ENCODE measurements around the gene FUT7. TPM values are rescaled to one million over a fixed set of nuclear protein-coding genes. Genes with fewer than 3 reads are reported as not detected.

The FUT7 gene
- total and polyA plus RNA-seq, 2 of the 8 experiments (the other 6 are each of a cell fraction or from before 2014, with no cell fraction given), result not detected

GRCh38 chr9:136983167-136983566 is 48.7 kb downstream of the FUT7 start:
- no peak overlapping the region for H4K8ac ChIP-seq (ENCODE audit: extremely low read depth, insufficient read depth, low read length)
- H3K27ac ChIP-seq (ENCODE audit: low read depth, low read length), result no peak overlapping the region
- H2BK15ac ChIP-seq (ENCODE audit: low read length), result no peak overlapping the region
- H3K23ac ChIP-seq (ENCODE audit: insufficient read length), result no peak overlapping the region
- POLR2A ChIA-PET (ENCODE audit: partially characterized antibody), result no interaction called here
- no peak overlapping the region for H3K56ac ChIP-seq (replicated peaks; ENCODE audit: insufficient read length, low read depth, low read length)
- 0 out of 2 replicates have a peak overlapping the region, but pooled peaks have one; percentile 53 for H2AK5ac ChIP-seq (ENCODE audit: low read depth, low read length)
- FAIRE-seq (no peak), DNase-seq (ENCODE audit: low read depth in 1 of 2, low spot score in 2 of 2) (no peak)
- peaks cover 13% of the 10 kb centered on the region; the same call in 1 of the 2 replicates for H3K23me2 ChIP-seq (ENCODE audit: low read depth, low read length)
- H3K79me1 ChIP-seq (ENCODE audit: low read depth, low read length), result no peaks in the 10 kb centered on the region
- no peak overlapping the region for H3K4me2 ChIP-seq (ENCODE audit: insufficient read depth in 1 of 2, low read depth in 2 of 2, low read length in 2 of 2)
- peaks cover 0 to 6% (median 4%) of the 10 kb centered on the region in 4 experiments; a peak in 4 of 7 replicates for H3K4me1 ChIP-seq (replicated peaks in 1 of 4; ENCODE audit: control insufficient read depth in 3 of 4, insufficient read depth in 4 of 4, low read length in 3 of 4)
- no peak overlapping the region for H2BK12ac ChIP-seq (ENCODE audit: low read depth, low read length)
- no peak overlapping the region for H3K18ac ChIP-seq (ENCODE audit: extremely low read depth, low read length)
- no peak overlapping the region for H2BK5ac ChIP-seq (ENCODE audit: low read depth, low read length)
- CTCF ChIA-PET (ENCODE audit: partially characterized antibody), result no interaction called here
- H3K36me3 ChIP-seq (ENCODE audit: control insufficient read depth in 2 of 4, insufficient read depth in 4 of 4, low read length in 3 of 4), result no peaks in the 10 kb centered on the region
- no peak overlapping the region for H4K91ac ChIP-seq (replicated peaks; ENCODE audit: insufficient read length, low read length)
- H3K4ac ChIP-seq (replicated peaks; ENCODE audit: insufficient read length, low read depth, low read length), result no peak overlapping the region
- H3K9me3 ChIP-seq (ENCODE audit: insufficient read depth in 2 of 2, low read depth in 1 of 2, low read length in 1 of 2), result no peaks in the 10 kb centered on the region
- TF ChIP-seq ZNF274 (IDR thresholded peaks at IDR 0.05; ENCODE audit: borderline replicate concordance, extremely low read depth, low read length), result no peak
- TF ChIP-seq SUZ12 (IDR thresholded peaks at IDR 0.05; ENCODE audit: low read length), result no peak
- no peak for TF ChIP-seq KDM5A (IDR thresholded peaks at IDR 0.05; ENCODE audit: low read length)
- TF ChIP-seq CEBPB (IDR thresholded peaks at IDR 0.05; ENCODE audit: low read depth, low read length), result no peak
- TF ChIP-seq PHF8 (conservative IDR thresholded peaks at IDR 0.05; ENCODE audit: low read depth, low read length), result no peak
- no peak for TF ChIP-seq TEAD4 (IDR thresholded peaks at IDR 0.05; ENCODE audit: low read depth, low read length)
- no peak for TF ChIP-seq KDM4A (IDR thresholded peaks at IDR 0.05; ENCODE audit: low read depth, low read length, severe bottlenecking)
- TF ChIP-seq TBP (IDR thresholded peaks at IDR 0.05; ENCODE audit: low read depth, low read length), result no peak
- no peak for TF ChIP-seq SIN3A (conservative IDR thresholded peaks at IDR 0.05 in 1 of 2, IDR thresholded peaks at IDR 0.05 in 1 of 2; ENCODE audit: low read depth in 1 of 2, low read length in 2 of 2)
- TF ChIP-seq RFX5 (IDR thresholded peaks at IDR 0.05; ENCODE audit: borderline replicate concordance, low read depth, low read length), result no peak
- no peak overlapping the region for H2BK20ac ChIP-seq (ENCODE audit: low read length)
- no peak overlapping the region for H3K9ac ChIP-seq (replicated peaks in 1 of 4; ENCODE audit: extremely low read depth in 1 of 4, low read depth in 3 of 4, low read length in 3 of 4)
- no peak overlapping the region for H3K4me3 ChIP-seq (ENCODE audit: extremely low read depth in 1 of 4, insufficient read depth in 2 of 4, low read depth in 3 of 4, low read length in 4 of 4)
- no peak overlapping the region for H3K14ac ChIP-seq (ENCODE audit: insufficient read length)
- no peak overlapping the region for H2BK120ac ChIP-seq (replicated peaks; ENCODE audit: low read depth, low read length)
- no peaks in the 10 kb centered on the region for H3K79me2 ChIP-seq (ENCODE audit: control insufficient read depth in 1 of 2, insufficient read depth in 2 of 2, low read length in 2 of 2)
- no peak overlapping the region for H2AFZ ChIP-seq (ENCODE audit: low read length)
- WGBS, 2 experiments (ENCODE audit: extremely low coverage in 1 of 2, insufficient coverage in 1 of 2, insufficient read length in 1 of 2, insufficient replicate concordance in 2 of 2, low coverage in 1 of 2, low lambda C conversion rate in 2 of 2, missing lambda C conversion rate in 1 of 2), result 95% methylated on average over 9 of the region's 9 CpGs; no CpG with 5 or more reads in 1 of the 2 experiments
- H3K27me3 ChIP-seq (replicated peaks in 1 of 4; ENCODE audit: control insufficient read depth in 3 of 4, extremely low read depth in 1 of 4, insufficient read depth in 3 of 4, low read length in 3 of 4), result peaks cover 13 to 38% (median 35%) of the 10 kb centered on the region in 4 experiments
- H4K20me1 ChIP-seq (replicated peaks in 1 of 2; ENCODE audit: control insufficient read depth in 1 of 2, insufficient read depth in 2 of 2, low read length in 2 of 2), result peaks cover 0 to 1% of the 10 kb centered on the region in 2 experiments
- H4K5ac ChIP-seq (ENCODE audit: insufficient read length, low read depth, low read length), result no peak overlapping the region
